Stimulated activated naive CD8-positive, alpha-beta T cell treated with anti-CD3 and anti-CD28 coated beads, Interleukin-15, amount 100 ng/mL, for 72 hours (primary cell): ENCODE measurements around the gene MCEMP1.

ENCODE experiments used
- ATAC-seq: fragments of 150-1000 bp; cut with Tn5 transposase; 2 replicates; pipeline ENCODE4 v1.10.0; 2021; ENCODE audit warnings: mild to moderate bottlenecking, moderate library complexity
- DNase-seq, 2 donors: peaks; one replicate each; pipeline ENCODE4 v3.0.0; 2021 to 2022
- H3K27ac Mint-ChIP-seq, 2 donors: one replicate each; pipeline ENCODE4 v1.8.0; 2022; ENCODE audit warnings: mild to moderate bottlenecking in 2 of 2, mixed read lengths in 2 of 2, moderate library complexity in 2 of 2
- H3K27me3 Mint-ChIP-seq: one replicate; pipeline ENCODE4 v1.8.0; 2022; ENCODE audit warnings: mixed read lengths
- H3K4me1 Mint-ChIP-seq: one replicate; pipeline ENCODE4 v1.8.0; 2022; ENCODE audit warnings: mild to moderate bottlenecking, mixed read lengths
- H3K4me3 Mint-ChIP-seq, 2 donors: one replicate each; pipeline ENCODE4 v1.8.0; 2022; ENCODE audit warnings: mild to moderate bottlenecking in 2 of 2, mixed read lengths in 2 of 2, moderate library complexity in 1 of 2
- H3K9me3 Mint-ChIP-seq, 2 donors: one replicate each; pipeline ENCODE4 v1.8.0; 2022; ENCODE audit warnings: mixed read lengths in 2 of 2

Gene MCEMP1

DNA sequence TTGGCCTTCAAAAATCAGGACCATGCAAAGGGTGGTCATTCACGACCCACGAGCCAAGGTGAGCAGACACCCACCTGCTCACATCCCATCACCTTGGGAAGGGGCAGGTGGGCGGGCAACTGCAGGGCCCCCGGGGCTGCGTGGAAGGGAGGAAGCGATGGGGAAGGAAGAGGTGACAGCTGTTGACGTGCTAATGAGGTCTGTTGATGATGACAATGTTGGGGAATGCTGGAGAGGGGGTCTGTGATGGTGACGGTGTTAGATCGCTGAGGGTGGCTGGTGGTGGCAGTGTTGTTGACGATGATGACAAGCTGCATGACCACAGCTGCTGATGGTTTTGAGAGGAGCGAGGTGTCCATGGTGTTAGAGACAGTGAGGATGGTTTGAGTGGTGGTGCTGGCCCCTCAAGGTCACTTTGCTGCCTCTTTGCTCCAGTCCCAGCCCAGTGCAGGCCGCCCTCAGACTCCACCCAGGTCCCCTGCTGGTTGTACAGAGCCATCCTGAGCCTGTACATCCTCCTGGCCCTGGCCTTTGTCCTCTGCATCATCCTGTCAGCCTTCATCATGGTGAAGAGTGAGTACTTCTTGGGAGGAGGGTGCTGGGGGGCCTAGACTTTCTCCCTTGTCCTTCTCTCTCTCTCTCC lies 900 bp downstream of the MCEMP1 start:
- H3K4me1 Mint-ChIP-seq: peaks cover 76% of the 10 kb centered on the region
- peaks cover 50% of the 10 kb centered on the region for H3K27me3 Mint-ChIP-seq
- no peak overlapping the region for H3K27ac Mint-ChIP-seq
- no peaks in the 10 kb centered on the region for H3K9me3 Mint-ChIP-seq
- peak overlapping the region in 1 of 2 donors; percentile 23 for H3K4me3 Mint-ChIP-seq
- ATAC-seq (no peak), DNase-seq (no peak)

DNA sequence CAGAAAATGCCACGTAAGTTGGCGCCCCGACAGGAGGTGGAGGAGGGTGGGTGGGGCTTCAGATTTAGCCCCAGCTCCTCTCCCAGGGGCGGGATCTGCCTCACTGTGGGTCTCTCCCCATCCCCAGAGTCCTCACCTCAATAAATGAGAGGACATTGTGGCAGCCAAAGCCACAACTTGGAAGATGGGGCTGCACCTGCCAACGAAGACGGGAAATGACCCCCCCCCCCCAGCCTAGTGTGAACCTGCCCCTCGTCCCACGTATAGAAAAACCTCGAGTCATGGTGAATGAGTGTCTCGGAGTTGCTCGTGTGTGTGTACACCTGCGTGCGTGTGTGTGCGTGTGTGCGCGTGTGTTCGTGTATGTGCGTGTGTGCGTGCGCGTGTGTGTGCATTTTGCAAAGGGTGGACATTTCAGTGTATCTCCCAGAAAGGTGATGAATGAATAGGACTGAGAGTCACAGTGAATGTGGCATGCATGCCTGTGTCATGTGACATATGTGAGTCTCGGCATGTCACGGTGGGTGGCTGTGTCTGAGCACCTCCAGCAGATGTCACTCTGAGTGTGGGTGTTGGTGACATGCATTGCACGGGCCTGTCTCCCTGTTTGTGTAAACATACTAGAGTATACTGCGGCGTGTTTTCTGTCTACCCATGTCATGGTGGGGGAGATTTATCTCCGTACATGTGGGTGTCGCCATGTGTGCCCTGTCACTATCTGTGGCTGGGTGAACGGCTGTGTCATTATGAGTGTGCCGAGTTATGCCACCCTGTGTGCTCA lies 2.3 kb downstream of the MCEMP1 start:
- peak overlapping the region; percentile 46 to 99 for H3K4me3 Mint-ChIP-seq
- peak overlapping the region; percentile 1 to 50 for H3K27ac Mint-ChIP-seq
- H3K4me1 Mint-ChIP-seq: peaks cover 76% of the 10 kb centered on the region
- peak; percentile 66 to 74 for DNase-seq
- H3K27me3 Mint-ChIP-seq: peaks cover 45% of the 10 kb centered on the region
- no peaks in the 10 kb centered on the region for H3K9me3 Mint-ChIP-seq
- ATAC-seq: peak; percentile 75

DNA sequence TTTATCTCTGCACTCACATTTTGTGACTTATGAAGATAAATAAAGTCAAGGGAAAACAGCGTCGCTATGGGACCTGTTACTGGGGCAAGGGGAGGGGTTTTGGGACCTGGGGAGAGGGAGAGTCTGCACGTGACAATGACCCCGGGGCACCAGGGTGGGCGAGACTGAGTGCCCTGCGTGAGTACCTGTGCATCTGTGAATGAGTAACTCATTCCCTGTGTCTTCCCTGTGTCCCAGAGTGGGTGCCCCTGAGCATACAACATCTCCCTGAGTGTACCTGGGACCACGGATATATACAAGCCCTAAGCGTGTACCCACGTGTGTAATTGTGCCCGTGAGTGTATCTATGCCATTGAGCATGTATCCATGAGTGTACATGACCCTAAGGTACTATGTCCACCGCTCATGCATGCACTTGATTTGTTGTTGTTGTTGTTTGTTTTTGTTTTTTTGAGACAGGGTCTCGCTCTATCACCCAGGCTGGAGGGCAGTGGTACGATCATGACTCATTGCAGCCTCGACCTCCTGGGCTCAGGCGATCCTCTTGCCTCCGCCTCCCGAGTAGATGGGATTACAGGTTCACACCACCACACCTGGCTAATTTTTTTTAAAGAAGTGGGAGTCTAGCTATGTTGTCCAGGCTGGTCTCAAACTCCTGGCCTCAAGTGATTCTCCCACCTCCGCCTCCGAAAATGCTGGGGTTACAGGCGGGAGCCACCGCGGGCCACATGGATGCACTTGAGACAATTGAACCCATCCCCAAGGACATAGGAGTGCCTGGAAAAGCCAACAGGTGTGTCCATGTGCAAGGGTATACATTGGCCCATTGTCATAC lies 3.1 kb downstream of the MCEMP1 start:
- Mint-ChIP-seq H3K27me3 (peaks cover 36% of the 10 kb centered on the region), H3K9me3 (no peaks in the 10 kb centered on the region), H3K27ac (peak overlapping the region in 1 of 2 donors; percentile 86), H3K4me1 (peaks cover 69% of the 10 kb centered on the region), H3K4me3 (peak overlapping the region; percentile 49 to 99)
- ATAC-seq (no peak), DNase-seq (peak in 1 of 2 donors; percentile 34)

DNA sequence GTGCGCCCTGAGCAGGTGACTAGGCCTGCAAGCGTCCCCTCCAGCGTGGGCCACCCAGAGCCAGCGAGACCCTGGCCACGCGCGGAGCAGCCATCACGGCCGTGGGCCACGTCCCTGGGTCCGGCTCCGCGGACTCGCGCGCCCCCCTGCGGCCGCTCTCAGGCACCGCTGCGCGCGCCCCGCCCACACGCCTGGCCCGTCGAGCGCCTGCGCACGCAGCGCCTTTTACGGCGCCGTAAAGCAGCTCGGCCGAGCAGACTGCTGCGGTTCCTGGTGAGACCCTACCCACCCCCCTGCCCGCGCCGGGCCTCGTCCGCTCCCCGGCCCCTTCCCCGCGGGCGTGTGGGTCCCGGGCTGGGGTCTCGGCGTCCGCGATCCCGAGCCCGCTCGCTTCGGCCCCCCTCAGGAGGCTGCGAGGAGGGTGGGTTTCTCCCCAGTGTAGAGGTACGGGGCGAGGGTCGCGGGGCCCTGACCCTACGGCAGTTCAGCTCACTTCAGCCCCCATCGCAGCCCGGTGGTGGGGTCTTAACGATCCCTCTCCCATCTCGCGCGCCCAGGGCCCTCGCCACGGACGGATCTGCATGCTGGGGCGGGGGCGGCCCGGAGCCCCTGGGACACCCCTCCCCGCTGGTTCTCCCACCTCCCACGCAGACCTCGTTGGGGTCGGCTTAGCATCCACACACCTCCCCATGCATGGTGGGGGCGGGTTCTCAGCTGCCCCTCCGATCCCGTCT lies 3.9 kb downstream of the MCEMP1 start, which contains the start of gene TRAPPC5:
TRAPPC5 (plus strand) TSS at position 228 of the 734 bp plus-strand sequence. CDS start 1,421 bp downstream, outside the sequence.
- H3K27ac Mint-ChIP-seq: peak within 1 kb of the TSS; percentile 97 to 99

DNA sequence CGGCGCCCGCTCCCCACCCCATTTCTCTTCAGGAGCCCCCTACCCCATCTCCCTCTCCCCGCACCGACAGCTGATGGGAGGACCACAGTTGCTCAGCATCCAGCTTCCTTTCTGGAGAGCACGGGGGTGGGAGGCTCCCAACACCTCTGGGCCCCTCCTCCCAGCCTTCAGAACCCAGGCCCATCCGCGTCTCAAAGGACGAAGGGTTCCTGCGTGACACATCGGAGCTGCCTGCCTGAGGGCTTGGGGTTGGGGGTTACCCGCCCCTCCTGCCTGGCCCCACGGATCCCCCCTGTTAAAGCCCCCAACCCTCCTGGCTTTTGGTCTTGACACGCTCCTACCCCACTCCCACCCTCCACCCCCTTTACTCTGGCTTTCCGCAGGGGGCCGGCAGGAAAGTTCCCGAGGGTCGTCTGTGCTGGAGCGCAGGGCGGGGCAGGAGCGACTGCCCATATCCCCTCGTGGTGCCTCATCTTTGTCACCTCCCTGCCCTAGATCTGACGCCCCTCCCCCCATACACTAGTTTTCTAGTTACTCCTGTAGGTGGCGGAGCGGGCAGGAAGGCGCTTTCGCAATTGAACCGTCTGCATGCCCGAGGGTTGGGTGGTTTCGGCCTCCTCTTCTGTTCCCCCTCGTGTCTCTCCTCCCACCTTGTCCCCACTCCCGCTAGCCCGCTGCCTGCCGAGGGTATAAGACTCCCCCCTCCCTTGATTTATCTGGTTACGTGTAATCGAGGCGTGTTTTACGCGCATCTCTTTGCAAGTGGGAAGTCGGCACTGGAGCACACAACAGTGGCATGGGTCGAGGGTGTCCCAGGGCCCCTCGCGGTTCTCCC lies 4.7 kb downstream of the MCEMP1 start:
- H3K4me3 Mint-ChIP-seq: peak overlapping the region; percentile 95 to 99
- H3K4me1 Mint-ChIP-seq: peaks cover 71% of the 10 kb centered on the region
- DNase-seq (peak; percentile 87 to 89), ATAC-seq (peak; percentile 70)
- peak overlapping the region; percentile 97 to 99 for H3K27ac Mint-ChIP-seq
- H3K9me3 Mint-ChIP-seq: no peaks in the 10 kb centered on the region
- H3K27me3 Mint-ChIP-seq: peaks cover 21% of the 10 kb centered on the region

More for the DNA sequence above, 3.9 kb downstream of the MCEMP1 start, which contains the start of gene TRAPPC5:
- DNase-seq (peak; percentile 87 to 90), ATAC-seq (peak; percentile 28)
- H3K4me1 Mint-ChIP-seq: peaks cover 73% of the 10 kb centered on the region
- peak within 1 kb of the TSS; percentile 95 to 99 for H3K4me3 Mint-ChIP-seq
- peaks cover 28% of the 10 kb centered on the region for H3K27me3 Mint-ChIP-seq
- no peaks in the 10 kb centered on the region for H3K9me3 Mint-ChIP-seq

DNA sequence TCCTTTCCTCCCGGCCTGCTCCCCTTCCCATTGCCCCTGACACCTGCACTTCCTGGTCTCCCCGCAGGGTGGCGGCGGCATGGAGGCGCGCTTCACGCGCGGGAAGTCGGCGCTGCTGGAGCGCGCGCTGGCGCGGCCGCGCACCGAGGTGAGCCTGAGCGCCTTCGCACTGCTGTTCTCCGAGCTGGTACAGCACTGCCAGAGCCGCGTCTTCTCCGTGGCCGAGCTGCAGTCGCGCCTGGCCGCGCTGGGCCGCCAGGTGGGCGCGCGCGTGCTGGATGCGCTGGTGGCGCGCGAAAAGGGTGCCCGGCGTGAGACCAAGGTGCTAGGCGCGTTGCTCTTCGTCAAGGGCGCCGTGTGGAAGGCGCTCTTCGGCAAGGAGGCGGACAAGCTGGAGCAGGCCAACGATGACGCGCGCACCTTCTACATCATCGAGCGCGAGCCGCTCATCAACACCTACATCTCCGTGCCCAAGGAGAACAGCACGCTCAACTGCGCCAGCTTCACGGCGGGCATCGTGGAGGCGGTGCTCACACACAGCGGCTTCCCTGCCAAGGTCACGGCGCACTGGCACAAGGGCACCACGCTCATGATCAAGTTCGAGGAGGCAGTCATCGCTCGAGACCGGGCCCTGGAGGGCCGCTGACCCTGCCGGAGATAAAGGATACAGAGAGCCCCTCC lies 5.4 kb downstream of the MCEMP1 start:
- Mint-ChIP-seq H3K4me1 (peaks cover 63% of the 10 kb centered on the region), H3K4me3 (peak overlapping the region; percentile 95 to 99), H3K27me3 (peaks cover 13% of the 10 kb centered on the region), H3K27ac (peak overlapping the region in 1 of 2 donors; percentile 85), H3K9me3 (no peaks in the 10 kb centered on the region)
- DNase-seq (no peak), ATAC-seq (no peak)

DNA sequence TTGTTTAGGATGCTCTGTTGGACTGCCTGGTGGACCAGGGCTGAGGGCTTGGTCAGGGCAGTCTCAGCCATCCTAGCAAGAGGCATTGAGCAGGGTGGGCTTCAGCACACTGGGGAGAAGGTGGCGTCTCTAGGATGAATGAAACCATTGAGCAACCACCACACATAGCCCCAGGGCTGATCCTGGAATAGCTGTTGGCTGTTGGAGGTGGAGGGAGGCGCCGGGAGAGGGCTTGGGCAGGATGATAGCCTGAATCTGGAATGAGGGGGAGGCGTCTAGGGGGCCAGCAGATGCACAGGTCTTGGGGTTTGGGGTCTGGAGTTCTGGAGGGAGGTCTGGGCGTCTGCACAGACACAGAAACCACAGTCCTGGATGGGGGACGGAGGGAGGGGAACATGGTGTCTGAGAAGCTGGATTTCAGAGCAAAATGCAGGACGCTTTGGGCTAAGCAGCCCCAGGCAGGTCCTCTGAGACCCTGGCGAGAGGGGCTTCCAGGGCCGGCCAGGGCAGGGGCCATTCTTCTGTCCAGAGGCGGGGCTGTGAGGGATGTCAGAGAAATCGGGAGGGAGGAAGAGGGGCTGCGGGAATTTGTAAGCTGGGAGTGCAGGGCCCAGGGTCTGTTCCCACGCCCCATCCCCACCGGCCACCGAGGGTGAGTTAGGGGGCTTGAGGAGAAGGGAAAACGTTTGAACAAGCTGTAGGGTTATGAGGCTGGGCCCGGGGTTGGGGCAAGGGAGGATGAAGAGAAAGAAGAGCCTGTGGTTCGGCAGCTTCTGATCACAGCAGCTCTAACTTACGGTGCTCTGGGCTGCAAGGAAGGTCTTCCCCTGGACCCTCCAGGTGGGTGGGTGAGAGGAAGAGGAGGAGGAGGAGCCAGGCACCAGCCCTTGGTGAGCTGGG lies 8.9 kb downstream of the MCEMP1 start:
- DNase-seq: no peak
- ATAC-seq: no peak
- Mint-ChIP-seq H3K4me1 (peaks cover 32% of the 10 kb centered on the region), H3K9me3 (no peaks in the 10 kb centered on the region), H3K27ac (peak overlapping the region in 1 of 2 donors; percentile 27), H3K4me3 (no peak overlapping the region), H3K27me3 (no peaks in the 10 kb centered on the region)

DNA sequence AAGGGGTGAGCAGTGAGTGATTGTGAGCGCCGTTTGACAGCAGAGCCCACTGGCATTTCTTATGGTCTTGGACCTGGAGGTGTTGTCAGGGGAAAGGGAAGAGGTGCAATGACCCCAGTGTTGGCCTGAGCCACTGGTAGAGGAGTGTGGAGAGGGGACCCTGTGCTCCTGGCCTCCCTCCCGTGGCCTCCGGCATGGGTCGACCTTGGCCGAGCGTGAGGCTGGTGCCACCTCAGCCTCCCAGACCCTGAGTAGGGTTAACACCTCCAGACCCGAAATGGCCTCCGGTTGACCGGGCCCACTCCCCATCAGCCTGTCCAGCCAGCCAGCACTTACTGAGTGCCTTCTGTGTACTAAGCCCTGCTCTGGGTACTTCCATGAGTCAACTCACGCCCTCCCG lies 10.3 kb downstream of the MCEMP1 start:
- DNase-seq: no peak
- H3K4me3 Mint-ChIP-seq: no peak overlapping the region
- no peak overlapping the region for H3K27ac Mint-ChIP-seq
- no peaks in the 10 kb centered on the region for H3K27me3 Mint-ChIP-seq
- no peak for ATAC-seq
- H3K9me3 Mint-ChIP-seq: no peaks in the 10 kb centered on the region
- H3K4me1 Mint-ChIP-seq: peaks cover 21% of the 10 kb centered on the region

DNA sequence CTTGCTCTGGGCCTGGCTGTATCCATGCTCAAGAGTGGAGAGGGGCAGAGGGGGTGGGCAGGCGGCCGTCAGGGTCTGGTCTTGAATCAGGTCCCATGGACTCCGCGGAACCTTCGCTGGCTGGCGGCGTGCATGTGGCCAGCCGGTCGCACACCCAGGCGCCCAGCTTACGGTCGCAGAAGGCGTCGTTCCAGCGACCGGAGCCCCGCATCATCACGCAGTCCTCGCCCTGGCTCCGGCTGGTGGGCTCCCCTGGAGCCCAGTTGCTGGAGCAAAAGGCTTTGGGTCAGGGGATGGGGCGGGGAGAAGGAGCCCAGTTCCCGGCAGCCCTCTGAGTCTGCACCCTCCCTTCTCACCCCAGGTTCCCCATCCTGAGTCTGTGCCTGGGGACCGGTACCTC lies 12.3 kb downstream of the MCEMP1 start:
- H3K4me1 Mint-ChIP-seq: peaks cover 12% of the 10 kb centered on the region
- no peaks in the 10 kb centered on the region for H3K27me3 Mint-ChIP-seq
- ATAC-seq: no peak
- H3K27ac Mint-ChIP-seq: no peak overlapping the region
- H3K4me3 Mint-ChIP-seq: no peak overlapping the region
- no peak for DNase-seq
- no peaks in the 10 kb centered on the region for H3K9me3 Mint-ChIP-seq

DNA sequence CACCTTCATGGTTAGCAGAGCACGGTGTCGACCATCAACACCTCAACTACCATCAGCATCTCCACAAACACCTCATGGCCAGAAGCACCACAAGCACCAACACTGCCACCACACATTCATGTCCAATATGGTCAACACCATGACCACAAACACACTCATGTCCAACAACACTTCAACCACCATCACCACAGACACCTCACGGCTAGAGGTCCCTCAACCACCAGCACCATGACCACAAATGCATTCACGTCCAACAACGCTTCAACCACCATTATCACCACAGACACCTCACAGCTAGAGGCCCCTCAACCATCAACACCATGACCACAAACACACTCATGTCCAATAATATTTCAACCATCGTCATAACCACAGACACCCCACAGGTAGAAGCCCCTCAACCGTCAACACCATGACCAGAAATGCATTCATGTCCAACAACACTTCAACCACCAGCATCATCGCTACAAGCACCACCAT lies 13.9 kb downstream of the MCEMP1 start:
- DNase-seq: peak; percentile 56 to 69
- H3K4me3 Mint-ChIP-seq: no peak overlapping the region
- H3K27me3 Mint-ChIP-seq: no peaks in the 10 kb centered on the region
- H3K9me3 Mint-ChIP-seq: no peaks in the 10 kb centered on the region
- H3K4me1 Mint-ChIP-seq: peaks cover 5% of the 10 kb centered on the region
- ATAC-seq: peak; percentile 66
- H3K27ac Mint-ChIP-seq: no peak overlapping the region

DNA sequence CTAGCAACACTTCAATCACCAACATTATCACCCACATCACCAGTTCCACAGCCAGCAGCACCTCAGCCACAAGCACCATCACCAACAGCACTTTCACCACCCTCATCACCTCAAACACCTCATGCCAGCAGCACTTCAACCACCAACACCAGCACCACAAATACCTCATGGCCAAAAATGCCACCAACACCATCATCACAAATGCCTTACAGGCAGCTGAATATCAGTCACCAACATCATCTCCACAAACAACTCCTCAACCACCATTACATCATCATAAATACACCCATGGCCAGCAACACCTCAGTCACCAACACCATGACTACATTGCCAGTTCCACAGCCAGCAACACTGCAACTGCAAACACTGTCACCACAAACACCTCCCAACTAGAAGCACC lies 14.6 kb downstream of the MCEMP1 start:
- peak; percentile 76 for ATAC-seq
- no peaks in the 10 kb centered on the region for H3K4me1 Mint-ChIP-seq

DNA sequence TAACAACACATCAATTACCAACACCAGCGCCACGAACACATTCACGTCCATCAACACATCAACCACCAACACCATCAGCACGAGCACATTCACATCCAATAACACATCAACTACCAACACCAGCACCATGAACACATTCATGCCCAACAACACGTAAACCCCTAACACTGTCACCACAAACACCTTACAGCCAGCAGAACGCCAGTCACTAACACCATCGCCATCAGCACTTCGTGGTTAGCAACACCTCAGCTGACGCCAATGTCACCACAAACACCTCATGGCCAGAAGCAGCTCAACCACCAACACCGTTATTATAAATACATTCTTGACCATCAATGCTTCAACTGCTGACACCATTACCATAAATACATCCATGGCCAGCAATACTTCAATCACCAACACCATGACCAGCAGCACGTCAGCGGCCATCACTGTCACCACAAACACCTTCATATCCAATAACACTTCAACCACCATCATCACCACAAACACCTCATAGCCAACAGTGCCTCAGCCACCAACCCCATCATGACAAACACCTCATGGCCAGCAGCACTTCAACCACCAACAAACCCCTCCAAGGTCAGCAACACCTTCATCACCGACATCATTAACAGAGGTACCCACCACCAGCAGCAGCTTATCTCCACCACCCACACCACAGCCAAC lies 15.7 kb downstream of the MCEMP1 start:
- Mint-ChIP-seq H3K27me3 (peaks cover 7% of the 10 kb centered on the region), H3K4me1 (peaks cover 5% of the 10 kb centered on the region), H3K4me3 (no peak overlapping the region), H3K27ac (no peak overlapping the region), H3K9me3 (no peaks in the 10 kb centered on the region)
- DNase-seq: peak in 1 of 2 donors; percentile 55
- peak; percentile 62 for ATAC-seq

More for the DNA sequence above, 14.6 kb downstream of the MCEMP1 start:
- peak; percentile 60 to 71 for DNase-seq
- Mint-ChIP-seq H3K27me3 (peaks cover 2% of the 10 kb centered on the region), H3K9me3 (no peaks in the 10 kb centered on the region), H3K4me3 (no peak overlapping the region), H3K27ac (no peak overlapping the region)
